Esophagus squamous epithelium (tissue), 5 donors: ENCODE measurements around the gene ASCL1. TPM values are rescaled to one million over a fixed set of nuclear protein-coding genes. Genes with fewer than 3 reads are reported as not detected.

ENCODE experiments used
- DNase-seq: peaks from one replicate; lab custom pipeline; 2025; lab: John Stamatoyannopoulos, UW
- H3K27ac ChIP-seq, 4 donors: fragments of 200-600 bp; sonication (generic); one replicate each; pipeline ENCODE4 v1.5.1; 2016 to 2019; ENCODE audit warnings: mild to moderate bottlenecking in 1 of 4
- H3K27me3 ChIP-seq, 4 donors: fragments of 200-600 bp; sonication (generic); 1 replicate in 3 of 4; 2 replicates in 1 of 4; pipeline versions ENCODE4 v1.5.1 to v1.6.0; 2017 to 2021; ENCODE audit warnings: antibody characterized with exemption in 1 of 4
- H3K36me3 ChIP-seq, 3 donors: fragments of 200-600 bp; sonication (generic); one replicate each; pipeline ENCODE4 v1.5.1; 2016 to 2019
- H3K4me1 ChIP-seq, 3 donors: fragments of 200-600 bp; sonication (generic); one replicate each; pipeline ENCODE4 v1.5.1; 2017 to 2019
- H3K4me3 ChIP-seq, 4 donors: fragments of 200-600 bp; sonication (generic); 1 replicate in 3 of 4; 2 replicates in 1 of 4; pipeline ENCODE4 v1.5.1; 2016 to 2019; ENCODE audit warnings: mild to moderate bottlenecking in 2 of 4, moderate library complexity in 1 of 4
- H3K9me3 ChIP-seq, 3 donors: fragments of 200-600 bp; sonication (generic); one replicate each; pipeline ENCODE4 v1.5.1; 2016 to 2019
- CTCF ChIP-seq, 6 experiments: fragments of 450-650 bp in 4 of 6; fragments of 200-600 bp in 2 of 6; sonication (generic) in 2 of 6; IDR thresholded peaks; one replicate each; pipeline ENCODE4 v1.5.1; 2016 to 2019; ENCODE audit warnings: antibody characterized with exemption in 6 of 6, mild to moderate bottlenecking in 4 of 6, moderate library complexity in 4 of 6
- POLR2A ChIP-seq, 4 donors: fragments of 450-650 bp; IDR thresholded peaks; one replicate each; pipeline ENCODE4 v1.6.1; 2017; ENCODE audit warnings: antibody characterized with exemption in 4 of 4, mild to moderate bottlenecking in 4 of 4, moderate library complexity in 3 of 4
- WGBS, 2 donors: methylation state at CpG; one replicate each; pipeline ENCODE4 v1.1.5; 2018; 5-methylcytosine and 5-hydroxymethylcytosine counted together
- intact Hi-C: fragments of 100-400 bp; cut with DNase I; formaldehyde crosslinking; loops from one replicate; pipeline ENCODE4 v1.15.0; 2022
- total RNA-seq, 4 donors: library from RNA; depleted of rRNA; stranded (reverse); fragments of >200 nt; gene quantifications; one replicate each; pipeline ENCODE4 v1.1.0, GENCODE V29; 2016
- donor health status: DM: yes; HTN: yes; CAD: no.

Gene ASCL1
- not detected for total RNA-seq

GRCh38 chr12:102957339-102958050 is at the start of gene ASCL1:
ASCL1 (plus strand) TSS chr12:102957674; CDS start chr12:102958245, 571 bp downstream.
- no peak for DNase-seq

GRCh38 chr12:102907918-102908317 is 49.6 kb upstream of the ASCL1 start:
- no peaks in the 10 kb centered on the region for H3K36me3 ChIP-seq
- H3K9me3 ChIP-seq, result no peaks in the 10 kb centered on the region
- H3K27me3 ChIP-seq, result no peaks in the 10 kb centered on the region
- 73 to 79% methylated on average over 4 of the region's 4 CpGs for WGBS, 2 donors
- no peak overlapping the region for H3K4me3 ChIP-seq
- H3K4me1 ChIP-seq, result no peaks in the 10 kb centered on the region
- no peak for DNase-seq
- TF ChIP-seq CTCF (IDR thresholded peaks at IDR 0.05) (no peak), POLR2A (IDR thresholded peaks at IDR 0.05) (no peak)
- no peak overlapping the region for H3K27ac ChIP-seq
- intact Hi-C loops, result no loop called here

More at GRCh38 chr12:102957339-102958050, at the start of gene ASCL1:
- Histone ChIP-seq H3K36me3 (no peaks in the 10 kb centered on the region), H3K4me1 (peaks cover 10 to 34% (median 13%) of the 10 kb centered on the region in 3 donors), H3K9me3 (no peaks in the 10 kb centered on the region), H3K27ac (no peak within 1 kb of the TSS), H3K4me3 (peak within 1 kb of the TSS; percentile 16 to 59 (median 30)), H3K27me3 (peaks cover 0 to 100% (median 25%) of the 10 kb centered on the region in 4 donors)
- WGBS, 2 donors, result 0 to 1% methylated on average over 34 of the region's 52 CpGs
- TF ChIP-seq POLR2A (IDR thresholded peaks at IDR 0.05), result no peak
- intact Hi-C loops, result no loop called here

- no peak overlapping the region for H3K4me3 ChIP-seq
- TF ChIP-seq CTCF (IDR thresholded peaks at IDR 0.05) (no peak), POLR2A (IDR thresholded peaks at IDR 0.05) (no peak)
- no peaks in the 10 kb centered on the region for H3K4me1 ChIP-seq
- no peaks in the 10 kb centered on the region for H3K9me3 ChIP-seq
- no peaks in the 10 kb centered on the region for H3K27me3 ChIP-seq
- H3K27ac ChIP-seq, result no peak overlapping the region
- DNase-seq, result no peak
- intact Hi-C loops, result no loop called here
- WGBS, 2 donors, result 74 to 81% methylated on average over 5 to 6 of the region's 7 CpGs
- no peaks in the 10 kb centered on the region for H3K36me3 ChIP-seq
These were observed 47.3 kb upstream of the ASCL1 start for GRCh38 chr12:102910137-102910536.

GRCh38 chr12:102910792-102911191 is 46.7 kb upstream of the ASCL1 start:
- H3K36me3 ChIP-seq, result no peaks in the 10 kb centered on the region
- no peak for DNase-seq
- WGBS, 2 donors, result 63 to 93% methylated on average over 2 to 3 of the region's 4 CpGs
- intact Hi-C loops, result no loop called here
- TF ChIP-seq POLR2A (IDR thresholded peaks at IDR 0.05) (no peak), CTCF (IDR thresholded peaks at IDR 0.05) (no peak)
- no peaks in the 10 kb centered on the region for H3K27me3 ChIP-seq
- H3K4me1 ChIP-seq, result no peaks in the 10 kb centered on the region
- H3K27ac ChIP-seq, result no peak overlapping the region
- H3K9me3 ChIP-seq, result no peaks in the 10 kb centered on the region
- H3K4me3 ChIP-seq, result no peak overlapping the region

GRCh38 chr12:102911320-102911719 is 46.2 kb upstream of the ASCL1 start:
- H3K4me1 ChIP-seq, result no peaks in the 10 kb centered on the region
- intact Hi-C loops, result no loop called here
- H3K27ac ChIP-seq, result no peak overlapping the region
- no peak for DNase-seq
- 74 to 88% methylated on average over 3 of the region's 3 CpGs for WGBS, 2 donors
- H3K9me3 ChIP-seq, result no peaks in the 10 kb centered on the region
- H3K4me3 ChIP-seq, result no peak overlapping the region
- peaks cover 0 to 2% (median 0%) of the 10 kb centered on the region in 4 donors for H3K27me3 ChIP-seq
- H3K36me3 ChIP-seq, result no peaks in the 10 kb centered on the region
- TF ChIP-seq CTCF (IDR thresholded peaks at IDR 0.05), result no peak
- no peak for TF ChIP-seq POLR2A (IDR thresholded peaks at IDR 0.05)
